CD4-positive, alpha-beta memory T cell (primary cell): ENCODE results near the gene CDK14. TPM values are rescaled to one million over a fixed set of nuclear protein-coding genes. Genes with fewer than 3 reads are reported as not detected.

ENCODE experiments used
- CTCF ChIA-PET: fragments of 350-600 bp; sonication (Branson Sonifier 250); formaldehyde crosslinking; loops from one replicate; lab custom pipeline; 2021; ENCODE audit warnings: inconsistent platforms; ENCODE audit not compliant: partially characterized antibody; lab: Charles Lee
- POLR2A ChIA-PET: fragments of 350-600 bp; sonication (Branson Sonifier 250); formaldehyde crosslinking; loops from one replicate; lab custom pipeline; 2021; ENCODE audit not compliant: partially characterized antibody; lab: Charles Lee
- DNase-seq, 5 donors: peaks; one replicate each; pipeline versions ENCODE4 v3.0.0 to v3.0.0-alpha.2; 2020 to 2022; ENCODE audit warnings: mixed read lengths in 1 of 5
- H3K27ac ChIP-seq: one replicate; pipeline ENCODE4 v1.7.0; 2013; ENCODE audit warnings: low read depth, low read length
- H3K27me3 ChIP-seq: 2 replicates; pipeline ENCODE4 v1.7.0; 2013; ENCODE audit warnings: mild to moderate bottlenecking, low read length, moderate library complexity; ENCODE audit not compliant: insufficient read depth
- H3K36me3 ChIP-seq: 2 replicates; pipeline ENCODE4 v1.7.0; 2013; ENCODE audit warnings: mild to moderate bottlenecking, low read length, moderate library complexity; ENCODE audit not compliant: insufficient read depth
- H3K4me1 ChIP-seq: 2 replicates; pipeline ENCODE4 v1.7.0; 2013; ENCODE audit warnings: mild to moderate bottlenecking, low read length, moderate library complexity; ENCODE audit not compliant: insufficient read depth
- H3K4me3 ChIP-seq, 2 donors: one replicate each; pipeline ENCODE4 v1.7.0; 2013; ENCODE audit warnings: low read length in 2 of 2, mild to moderate bottlenecking in 1 of 2
- H3K9me3 ChIP-seq, 2 donors: one replicate each; pipeline ENCODE4 v1.7.0; 2013; ENCODE audit warnings: low read length in 2 of 2, control low read depth in 1 of 2; ENCODE audit not compliant: control insufficient read depth in 1 of 2
- H3K27ac Mint-ChIP-seq, 7 donors: one replicate each; pipeline ENCODE4 v1.8.0; 2020 to 2021; ENCODE audit warnings: mixed read lengths in 7 of 7, mild to moderate bottlenecking in 6 of 7, inconsistent platforms in 3 of 7, moderate library complexity in 3 of 7
- H3K27me3 Mint-ChIP-seq, 2 donors: one replicate each; pipeline ENCODE4 v1.8.0; 2020 to 2021; ENCODE audit warnings: mixed read lengths in 2 of 2
- H3K36me3 Mint-ChIP-seq, 2 donors: one replicate each; pipeline ENCODE4 v1.8.0; 2020 to 2021; ENCODE audit warnings: mixed read lengths in 2 of 2, inconsistent platforms in 1 of 2, mild to moderate bottlenecking in 1 of 2
- H3K4me1 Mint-ChIP-seq, 4 donors: one replicate each; pipeline ENCODE4 v1.8.0; 2020 to 2021; ENCODE audit warnings: mixed read lengths in 4 of 4, mild to moderate bottlenecking in 1 of 4
- H3K4me3 Mint-ChIP-seq, 8 donors: one replicate each; pipeline ENCODE4 v1.8.0; 2020 to 2021; ENCODE audit warnings: mixed read lengths in 8 of 8, mild to moderate bottlenecking in 7 of 8, moderate library complexity in 6 of 8, inconsistent platforms in 3 of 8
- H3K9me3 Mint-ChIP-seq, 8 donors: one replicate each; pipeline ENCODE4 v1.8.0; 2020 to 2021; ENCODE audit warnings: mixed read lengths in 8 of 8, mild to moderate bottlenecking in 5 of 8, inconsistent platforms in 3 of 8, moderate library complexity in 1 of 8
- intact Hi-C: fragments of 100-400 bp; cut with micrococcal nuclease; formaldehyde crosslinking; loops from one replicate; pipeline ENCODE4 v1.15.1; 2023
- polyA plus RNA-seq, 2 donors: library from polyadenylated mRNA; unstranded; fragments of 300-500 nt; fragmentation: Illumina TruSeq; gene quantifications; one replicate each; pipeline ENCODE4 v1.2.3, GENCODE V29; 2021
- total RNA-seq, 2 experiments: library from RNA; stranded (reverse); gene quantifications; one replicate each; pipeline ENCODE4 v1.2.3, GENCODE V29; 2021

CDK14 gene
- total and polyA plus RNA-seq, 4 experiments from 2014 or later, result 0.47 to 0.81 (median 0.70) TPM; not detected in 1

- no peaks in the 10 kb centered on the region for H3K36me3 Mint-ChIP-seq
Measured at GRCh38 chr7:91228927-91229558, 632.9 kb downstream of the CDK14 start.

DNA sequence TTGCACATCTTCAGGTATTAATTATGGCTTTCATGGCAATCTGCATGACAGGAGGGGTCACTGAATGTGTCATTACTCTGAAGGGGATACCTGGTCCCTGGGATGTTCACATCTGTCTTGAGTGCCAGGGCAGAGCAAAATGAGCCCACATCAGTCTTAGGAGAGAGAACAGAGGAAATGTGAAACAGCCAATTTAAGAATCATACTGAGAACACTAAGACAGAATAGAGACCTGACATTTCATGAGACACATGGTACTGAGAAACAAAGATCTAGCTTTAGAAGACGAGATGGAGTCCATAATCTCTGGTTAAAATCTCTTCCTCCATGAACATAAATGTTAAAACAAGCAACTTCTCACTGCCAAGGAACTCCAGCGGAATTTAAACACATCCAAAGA, 634.0 kb downstream of the CDK14 start:
- no peaks in the 10 kb centered on the region for H3K36me3 ChIP-seq
- POLR2A ChIA-PET, result no interaction called here
- intact Hi-C loops, result no loop called here
- H3K4me3 ChIP-seq, result no peak overlapping the region
- no peaks in the 10 kb centered on the region for H3K4me1 ChIP-seq
- CTCF ChIA-PET, result no interaction called here
- H3K9me3 ChIP-seq, result no peaks in the 10 kb centered on the region
- no peaks in the 10 kb centered on the region for H3K27me3 ChIP-seq
- Mint-ChIP-seq H3K9me3 (peaks cover 0 to 3% (median 0%) of the 10 kb centered on the region in 8 donors), H3K4me1 (no peaks in the 10 kb centered on the region), H3K36me3 (no peaks in the 10 kb centered on the region), H3K27ac (no peak overlapping the region), H3K4me3 (no peak overlapping the region), H3K27me3 (peaks cover 0 to 2% of the 10 kb centered on the region in 2 donors)
- H3K27ac ChIP-seq, result no peak overlapping the region
- DNase-seq, result no peak

More at GRCh38 chr7:91228927-91229558, 632.9 kb downstream of the CDK14 start:
- no peak for DNase-seq
- POLR2A ChIA-PET, result no interaction called here
- Mint-ChIP-seq H3K27ac (no peak overlapping the region), H3K9me3 (peaks cover 0 to 3% (median 0%) of the 10 kb centered on the region in 8 donors), H3K4me1 (no peaks in the 10 kb centered on the region), H3K4me3 (no peak overlapping the region), H3K27me3 (peaks cover 0 to 2% of the 10 kb centered on the region in 2 donors)
- no peak overlapping the region for H3K27ac ChIP-seq
- no peaks in the 10 kb centered on the region for H3K27me3 ChIP-seq
- no peaks in the 10 kb centered on the region for H3K36me3 ChIP-seq
- H3K4me3 ChIP-seq, result no peak overlapping the region
- intact Hi-C loops, result no loop called here
- H3K4me1 ChIP-seq, result no peaks in the 10 kb centered on the region
- H3K9me3 ChIP-seq, result no peaks in the 10 kb centered on the region
- CTCF ChIA-PET, result no interaction called here

DNA sequence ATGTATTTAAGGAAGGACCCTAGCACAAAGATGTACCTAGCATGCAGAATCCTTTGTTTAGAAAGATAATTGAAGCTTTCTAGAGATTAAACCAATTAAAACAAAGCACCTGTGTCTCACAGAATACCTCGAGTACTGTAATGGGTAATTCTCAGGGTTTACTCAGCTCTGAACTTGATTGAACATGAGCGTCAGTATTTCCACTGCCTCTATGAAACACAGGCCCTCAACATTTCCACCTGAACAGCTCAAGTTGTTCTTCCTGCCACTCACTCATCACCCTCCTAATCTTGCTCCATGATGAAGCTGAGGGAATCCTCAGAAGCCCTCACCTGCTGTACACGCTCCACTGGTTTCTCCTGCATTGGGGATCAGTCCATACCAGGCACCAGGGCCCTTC, 634.4 kb downstream of the CDK14 start:
- Histone ChIP-seq H3K27me3 (no peaks in the 10 kb centered on the region), H3K27ac (no peak overlapping the region), H3K9me3 (no peaks in the 10 kb centered on the region), H3K4me1 (no peaks in the 10 kb centered on the region), H3K36me3 (no peaks in the 10 kb centered on the region), H3K4me3 (no peak overlapping the region)
- Mint-ChIP-seq H3K27ac (no peak overlapping the region), H3K36me3 (no peaks in the 10 kb centered on the region), H3K27me3 (peaks cover 0 to 2% of the 10 kb centered on the region in 2 donors), H3K9me3 (peaks cover 0 to 3% (median 0%) of the 10 kb centered on the region in 8 donors), H3K4me3 (peak overlapping the region in 1 of 8 donors; percentile 60), H3K4me1 (no peaks in the 10 kb centered on the region)
- ChIA-PET POLR2A (no interaction called here), CTCF (no interaction called here)
- intact Hi-C loops, result no loop called here
- no peak for DNase-seq

DNA sequence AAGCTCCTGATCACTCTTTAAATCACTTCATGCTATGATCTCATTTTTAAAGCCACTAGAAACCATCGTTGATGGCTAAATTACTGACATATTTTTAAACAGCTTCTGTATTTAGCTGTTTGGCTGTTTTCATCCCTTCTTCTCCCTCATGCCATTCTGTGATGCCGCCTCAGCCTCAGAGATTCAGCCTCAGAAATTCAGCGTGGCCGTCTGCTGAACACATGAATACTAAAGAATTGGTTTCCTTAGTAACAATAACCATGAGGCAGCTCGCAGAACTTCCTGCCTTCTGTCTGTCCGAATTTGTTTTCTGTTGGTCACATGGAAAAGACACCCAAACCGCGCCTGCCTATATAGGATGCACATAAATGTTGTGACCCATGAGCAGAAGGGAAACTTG, 637.1 kb downstream of the CDK14 start:
- no peaks in the 10 kb centered on the region for H3K9me3 ChIP-seq
- peaks cover 1 to 2% of the 10 kb centered on the region in 2 donors for H3K27me3 Mint-ChIP-seq
- H3K27ac Mint-ChIP-seq, result no peak overlapping the region
- POLR2A ChIA-PET, result no interaction called here
- DNase-seq, result no peak
- CTCF ChIA-PET, result no interaction called here
- no peak overlapping the region for H3K4me3 ChIP-seq
- H3K4me1 Mint-ChIP-seq, result no peaks in the 10 kb centered on the region
- no peaks in the 10 kb centered on the region for H3K27me3 ChIP-seq
- H3K9me3 Mint-ChIP-seq, result peaks cover 0 to 3% (median 0%) of the 10 kb centered on the region in 8 donors
- no peaks in the 10 kb centered on the region for H3K36me3 ChIP-seq
- H3K4me1 ChIP-seq, result no peaks in the 10 kb centered on the region
- H3K27ac ChIP-seq, result no peak overlapping the region
- H3K4me3 Mint-ChIP-seq, result no peak overlapping the region
- H3K36me3 Mint-ChIP-seq, result no peaks in the 10 kb centered on the region
- intact Hi-C loops, result no loop called here

- H3K27me3 Mint-ChIP-seq, result peaks cover 1 to 2% of the 10 kb centered on the region in 2 donors
- H3K27ac ChIP-seq, result no peak overlapping the region
- no peaks in the 10 kb centered on the region for H3K36me3 Mint-ChIP-seq
- H3K9me3 ChIP-seq, result no peaks in the 10 kb centered on the region
- no peaks in the 10 kb centered on the region for H3K4me1 Mint-ChIP-seq
- peaks cover 0 to 3% (median 0%) of the 10 kb centered on the region in 8 donors for H3K9me3 Mint-ChIP-seq
- ChIA-PET POLR2A (no interaction called here), CTCF (no interaction called here)
- no peak overlapping the region for H3K4me3 Mint-ChIP-seq
- no peak overlapping the region for H3K4me3 ChIP-seq
- H3K4me1 ChIP-seq, result no peaks in the 10 kb centered on the region
- no peak for DNase-seq
- no peaks in the 10 kb centered on the region for H3K27me3 ChIP-seq
- intact Hi-C loops, result no loop called here
- no peaks in the 10 kb centered on the region for H3K36me3 ChIP-seq
- no peak overlapping the region for H3K27ac Mint-ChIP-seq
Measured at GRCh38 chr7:91235211-91235832, 639.2 kb downstream of the CDK14 start.

GRCh38 chr7:91239171-91239604, 643.1 kb downstream of the CDK14 start:
- H3K4me3 ChIP-seq, result no peak overlapping the region

DNA sequence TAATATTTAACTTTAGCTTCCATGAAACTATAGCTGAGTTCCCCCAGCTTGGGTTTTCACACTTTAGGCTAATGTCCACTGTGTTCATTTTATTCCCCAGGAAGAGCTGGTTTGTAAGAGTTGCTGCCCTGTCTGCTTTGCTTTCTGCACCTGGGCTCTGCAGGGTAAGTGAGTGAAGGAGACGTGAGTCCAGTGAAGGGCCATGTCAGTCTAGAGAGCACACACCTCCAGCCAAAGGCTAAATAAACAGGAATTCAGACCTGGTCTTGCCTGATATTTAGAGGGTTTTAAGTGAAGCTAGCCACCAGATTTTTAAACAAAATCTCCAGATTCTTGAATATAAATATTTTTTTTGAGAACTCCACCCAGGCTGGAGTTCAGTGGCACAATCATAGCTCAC, 643.7 kb downstream of the CDK14 start:
- no peak for DNase-seq
- Mint-ChIP-seq H3K9me3 (peaks cover 0 to 2% (median 0%) of the 10 kb centered on the region in 8 donors), H3K27ac (no peak overlapping the region), H3K4me3 (no peak overlapping the region), H3K36me3 (no peaks in the 10 kb centered on the region), H3K27me3 (peaks cover 0 to 3% of the 10 kb centered on the region in 2 donors), H3K4me1 (no peaks in the 10 kb centered on the region)
- ChIA-PET CTCF (no interaction called here), POLR2A (no interaction called here)
- Histone ChIP-seq H3K27me3 (no peaks in the 10 kb centered on the region), H3K4me1 (no peaks in the 10 kb centered on the region), H3K4me3 (no peak overlapping the region), H3K36me3 (no peaks in the 10 kb centered on the region), H3K9me3 (no peaks in the 10 kb centered on the region), H3K27ac (no peak overlapping the region)
- intact Hi-C loops, result no loop called here

More at GRCh38 chr7:91239171-91239604, 643.1 kb downstream of the CDK14 start:
- Histone ChIP-seq H3K36me3 (no peaks in the 10 kb centered on the region), H3K4me1 (no peaks in the 10 kb centered on the region), H3K27ac (no peak overlapping the region), H3K9me3 (no peaks in the 10 kb centered on the region), H3K27me3 (no peaks in the 10 kb centered on the region)
- no peak overlapping the region for H3K4me3 Mint-ChIP-seq
- CTCF ChIA-PET, result no interaction called here
- no peak overlapping the region for H3K27ac Mint-ChIP-seq
- POLR2A ChIA-PET, result no interaction called here
- no peaks in the 10 kb centered on the region for H3K4me1 Mint-ChIP-seq
- no peaks in the 10 kb centered on the region for H3K36me3 Mint-ChIP-seq
- peaks cover 0 to 3% of the 10 kb centered on the region in 2 donors for H3K27me3 Mint-ChIP-seq
- H3K9me3 Mint-ChIP-seq, result peaks cover 0 to 2% (median 0%) of the 10 kb centered on the region in 8 donors
- intact Hi-C loops, result no loop called here
- DNase-seq, result no peak
